NCI-H82 treated with DMSO at 0.1 percent for 48 hours (cell line): ENCODE measurements around the gene GLI3.
A peak's percentile ranks its signal among the peaks of the same experiment; 100 is the strongest.

Experiments used
- DNase-seq: peaks from one replicate; lab custom pipeline; 2025; ENCODE audit not compliant: unreplicated experiment; lab: John Stamatoyannopoulos, UW

GLI3 gene

DNA sequence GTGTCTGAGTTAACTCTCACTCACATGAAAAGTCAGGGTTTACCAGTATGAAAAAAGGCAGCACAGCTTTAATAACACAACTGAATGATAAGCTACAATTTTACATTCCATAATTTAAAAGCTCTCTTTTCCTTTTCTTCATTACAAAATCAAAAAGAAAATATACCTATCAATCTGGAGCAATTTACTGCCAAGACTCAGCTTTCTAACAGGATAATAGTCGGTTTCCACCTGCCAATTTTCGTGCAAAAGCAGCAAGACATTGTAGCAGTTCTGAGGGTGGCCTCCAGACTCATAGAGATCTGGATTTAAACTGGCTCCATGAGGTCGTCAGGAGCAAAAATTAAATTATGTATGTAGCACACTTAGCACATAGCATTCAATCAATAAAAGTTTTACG, 191.0 kb downstream of the GLI3 start:
- no peak for DNase-seq

GRCh38 chr7:42039921-42040320, 197.1 kb downstream of the GLI3 start:
- no peak for DNase-seq

DNA sequence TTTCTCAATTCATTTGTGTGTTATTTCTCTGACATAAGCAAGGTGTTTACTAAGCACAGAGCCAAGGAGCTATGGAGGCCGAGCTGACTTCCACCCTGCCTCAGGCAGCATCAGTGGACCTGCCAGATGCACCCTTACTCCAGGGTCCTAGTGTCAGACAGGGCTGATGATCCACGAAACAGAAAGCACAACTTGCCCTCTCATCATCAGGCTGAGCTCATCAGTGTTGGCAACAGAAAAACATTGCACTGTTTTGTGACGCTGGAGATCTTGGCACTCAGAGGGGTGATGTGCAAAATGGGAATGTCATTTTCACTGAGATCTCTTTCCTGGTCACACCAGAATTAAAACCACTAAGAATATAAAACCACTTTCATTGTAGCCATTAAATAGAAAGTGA, 201.8 kb downstream of the GLI3 start:
- no peak for DNase-seq

- DNase-seq: no peak
Observed at GRCh38 chr7:42033480-42033879, 203.5 kb downstream of the GLI3 start.

GRCh38 chr7:42029405-42029804, 207.6 kb downstream of the GLI3 start:
- DNase-seq: no peak

- no peak for DNase-seq
Observed at GRCh38 chr7:42027521-42027920, 209.5 kb downstream of the GLI3 start.

- no peak for DNase-seq
Observed at GRCh38 chr7:42026622-42027197, 210.3 kb downstream of the GLI3 start.

GRCh38 chr7:42025635-42026375, 211.2 kb downstream of the GLI3 start:
- DNase-seq: no peak

GRCh38 chr7:42024537-42024936, 212.5 kb downstream of the GLI3 start:
- no peak for DNase-seq

DNA sequence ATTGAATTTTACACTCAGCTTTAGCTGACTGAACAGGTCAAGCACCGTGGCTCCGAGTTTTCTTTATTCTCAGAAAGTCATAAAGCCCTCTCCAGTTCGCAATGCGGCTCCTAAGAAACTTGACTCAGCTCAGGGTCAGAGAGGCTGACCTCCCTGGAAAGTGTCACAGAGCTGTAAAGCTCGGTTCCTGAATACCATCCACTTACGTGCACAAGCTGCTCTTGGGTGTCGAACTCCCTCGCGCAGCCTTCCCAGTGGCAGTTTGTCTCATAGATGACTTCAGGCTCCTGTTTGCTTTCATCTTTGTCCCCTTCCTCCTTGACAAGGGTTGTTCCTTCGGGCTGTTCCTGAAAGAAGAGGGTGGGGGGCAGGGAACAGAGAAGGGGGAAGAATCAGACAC, 213.7 kb downstream of the GLI3 start:
- no peak for DNase-seq

- DNase-seq: no peak
Observed at GRCh38 chr7:42022791-42023190, 214.2 kb downstream of the GLI3 start.

DNA sequence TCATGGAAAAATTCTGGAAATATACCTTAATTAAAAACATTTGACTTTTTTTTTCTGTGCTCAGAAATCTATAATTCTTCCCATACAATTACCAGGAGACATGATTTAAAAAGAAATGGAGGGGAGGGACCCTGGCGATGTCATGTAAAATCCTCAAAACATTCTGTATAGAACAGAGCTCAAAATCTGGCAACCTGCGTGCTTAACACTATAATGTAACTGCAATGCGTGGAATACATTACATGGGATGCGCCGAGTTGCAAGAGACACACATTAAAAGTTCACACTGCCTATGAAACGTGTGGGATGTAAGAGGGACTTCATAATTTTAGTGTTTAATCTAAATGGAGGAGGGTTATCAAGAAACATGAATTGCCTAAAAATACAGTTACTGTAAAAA, 215.0 kb downstream of the GLI3 start:
- no peak for DNase-seq

DNA sequence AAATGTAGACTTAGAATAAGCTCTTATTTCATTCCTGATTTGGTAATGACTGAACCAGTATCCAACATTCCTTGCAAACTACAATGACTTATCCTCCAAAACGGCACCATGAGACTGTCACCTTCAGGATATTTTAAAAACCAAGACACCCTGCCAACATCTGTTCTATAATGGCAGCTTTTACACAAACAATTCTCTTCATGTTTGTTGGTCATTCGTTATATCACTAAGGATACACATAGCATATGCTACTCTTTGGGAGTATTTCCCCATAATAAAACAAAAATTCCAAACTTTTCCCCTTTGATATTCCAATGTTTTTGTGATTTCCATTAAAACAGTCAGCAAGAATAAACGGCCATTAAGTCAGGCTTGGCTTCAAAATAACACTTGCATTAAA, 215.4 kb downstream of the GLI3 start:
- DNase-seq: no peak

DNA sequence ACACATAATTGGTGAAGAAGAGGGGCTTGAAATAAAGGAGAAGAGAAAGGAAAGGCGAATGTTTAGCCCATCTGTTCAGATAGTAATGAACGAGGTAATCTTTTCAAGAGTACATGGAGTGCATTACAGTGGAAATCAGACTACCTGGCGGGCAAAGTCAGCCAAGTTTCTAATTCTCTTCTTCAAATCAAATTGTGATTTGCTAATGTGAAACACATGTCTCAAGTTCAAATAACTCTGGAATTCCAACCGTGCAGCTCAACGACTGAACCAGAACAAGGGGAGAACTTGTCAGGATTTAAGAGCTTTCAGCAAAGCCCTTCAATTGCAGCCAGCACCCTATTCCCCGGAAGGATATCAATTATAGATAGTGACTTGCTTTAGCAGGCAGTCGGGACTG, 216.9 kb downstream of the GLI3 start:
- DNase-seq: no peak

DNA sequence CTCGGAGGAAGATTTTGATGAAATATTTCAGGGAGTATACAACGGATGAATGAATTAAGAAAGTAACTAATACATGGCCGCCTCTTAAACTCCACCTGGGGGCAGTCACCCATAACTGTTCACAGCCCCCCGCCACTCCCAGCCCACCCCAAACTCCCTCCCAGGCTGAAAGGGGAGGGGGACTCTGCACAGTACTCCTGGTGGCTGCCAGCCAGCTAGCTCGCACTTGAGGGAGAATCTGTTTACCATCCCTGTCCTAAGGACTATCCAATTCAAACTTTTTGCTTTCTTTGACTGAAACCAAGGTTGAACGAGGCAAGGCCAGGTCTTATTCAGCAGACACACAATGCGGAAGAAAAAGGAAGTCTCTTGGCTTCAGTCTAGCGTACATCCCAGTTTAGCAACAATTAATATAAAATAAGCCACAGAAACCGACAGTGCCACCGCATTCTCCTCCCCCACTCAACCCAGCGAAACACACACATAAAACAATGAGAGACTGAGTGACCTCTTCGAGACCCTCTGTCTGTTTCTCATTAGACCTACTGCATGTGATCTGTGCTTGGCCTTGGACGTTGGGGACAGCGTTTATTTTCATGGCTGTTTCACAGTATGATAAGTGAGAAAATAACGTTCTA, 219.5 kb downstream of the GLI3 start:
- no peak for DNase-seq

DNA sequence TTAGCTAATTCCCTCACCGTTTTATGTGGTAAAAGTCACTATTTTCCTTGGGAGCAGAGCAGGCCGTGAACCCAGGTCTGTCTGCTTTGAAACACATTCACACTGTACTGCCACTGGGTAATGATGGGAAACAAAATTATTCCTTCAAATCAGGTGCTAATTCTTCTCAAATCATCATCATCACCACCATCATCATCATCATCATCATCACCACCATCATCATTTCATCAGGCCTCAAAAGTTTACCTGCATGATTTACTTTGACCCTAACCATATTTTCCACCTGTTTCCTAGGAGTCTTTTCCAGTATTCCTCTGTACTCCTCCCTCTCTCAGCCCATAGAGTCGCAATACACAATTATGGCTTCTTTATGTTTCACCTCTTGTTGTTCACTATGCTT, 220.5 kb downstream of the GLI3 start:
- no peak for DNase-seq

GRCh38 chr7:42014625-42015618, 222.1 kb downstream of the GLI3 start:
- DNase-seq: peak; percentile 1

- no peak for DNase-seq
Observed at GRCh38 chr7:42012786-42013360, 224.1 kb downstream of the GLI3 start.

GRCh38 chr7:42012313-42012712, 224.7 kb downstream of the GLI3 start:
- no peak for DNase-seq

DNA sequence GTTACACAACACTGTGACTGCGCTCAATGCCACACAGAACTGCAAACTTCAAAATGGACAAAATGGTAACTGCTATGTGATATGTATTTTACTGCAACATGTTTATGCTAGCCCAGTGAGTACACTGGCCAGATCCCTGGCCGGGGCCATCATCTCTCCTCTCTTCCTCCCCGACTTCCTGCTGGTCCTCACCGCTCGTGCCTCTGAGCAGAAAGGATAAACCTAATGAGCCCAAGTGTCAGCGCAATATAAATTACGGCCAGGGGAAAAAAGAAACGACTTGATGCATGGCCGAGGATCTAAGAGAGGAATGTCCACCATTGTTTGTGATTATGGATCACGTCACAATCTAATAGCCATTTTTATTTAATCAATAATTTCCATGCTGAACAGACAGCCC, 225.2 kb downstream of the GLI3 start:
- DNase-seq: no peak

DNA sequence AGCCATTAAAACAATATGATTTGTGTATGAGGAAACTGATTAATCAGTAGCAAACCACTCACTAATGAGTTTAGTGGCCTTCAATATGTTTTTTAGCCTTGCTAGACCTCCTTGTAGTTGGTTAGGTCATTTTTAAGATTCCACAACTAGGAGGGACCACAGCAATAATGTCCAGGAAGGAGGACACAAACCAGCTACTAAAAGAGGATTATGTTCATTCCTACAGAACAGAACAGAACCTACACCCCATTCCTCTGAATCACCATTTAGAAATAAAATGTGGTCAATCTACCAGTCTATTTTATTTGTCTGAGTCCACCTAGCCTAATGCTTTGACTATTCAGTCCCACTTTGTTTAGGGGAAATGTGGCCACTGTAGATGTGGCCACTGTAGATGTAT, 226.3 kb downstream of the GLI3 start:
- no peak for DNase-seq
